ENCODE data around the gene XAGE3.
"Not testable (repeated sequence)": the region's sequence is repeated elsewhere in the genome, so short reads cannot be mapped to it uniquely, and the experiment has no call there.

XAGE3 gene

GRCh38 chrX:52852110-52852860 is 15.6 kb downstream of the XAGE3 start:
- no peak for DNase-seq (ENCODE audit: extremely low read depth, insufficient read length)
- TF ChIP-seq CTCF (IDR thresholded peaks at IDR 0.05; ENCODE audit: insufficient read depth, low read length, poor library complexity, severe bottlenecking) = no peak
- H3K27me3 ChIP-seq (replicated peaks; ENCODE audit: control insufficient read depth, insufficient read depth, low read length) = no peaks in the 10 kb centered on the region
- no peaks in the 10 kb centered on the region for H3K36me3 ChIP-seq (ENCODE audit: control insufficient read depth, insufficient read depth, low read length)
- H3K4me3 ChIP-seq (replicated peaks; ENCODE audit: low read depth, low read length) = no peak overlapping the region

- not testable (repeated sequence) for H3K4me3 ChIP-seq (replicated peaks; ENCODE audit: low read depth, low read length); DNase-seq (ENCODE audit: extremely low read depth, insufficient read length); H3K36me3 ChIP-seq (ENCODE audit: control insufficient read depth, insufficient read depth, low read length); H3K27me3 ChIP-seq (replicated peaks; ENCODE audit: control insufficient read depth, insufficient read depth, low read length)
Observed at GRCh38 chrX:52843619-52844018, 24.3 kb downstream of the XAGE3 start.

- Histone ChIP-seq H3K36me3 (ENCODE audit: control insufficient read depth, insufficient read depth, low read length) (no peaks in the 10 kb centered on the region), H3K27me3 (replicated peaks; ENCODE audit: control insufficient read depth, insufficient read depth, low read length) (no peaks in the 10 kb centered on the region), H3K4me3 (replicated peaks; ENCODE audit: low read depth, low read length) (no peak overlapping the region)
- TF ChIP-seq CTCF (IDR thresholded peaks at IDR 0.05; ENCODE audit: insufficient read depth, low read length, poor library complexity, severe bottlenecking) = no peak
- DNase-seq (ENCODE audit: extremely low read depth, insufficient read length) = no peak
Observed at GRCh38 chrX:52839137-52839536, 28.7 kb downstream of the XAGE3 start.

- H3K4me3 ChIP-seq (replicated peaks; ENCODE audit: low read depth, low read length) = no peak overlapping the region
- no peak for TF ChIP-seq CTCF (IDR thresholded peaks at IDR 0.05; ENCODE audit: insufficient read depth, low read length, poor library complexity, severe bottlenecking)
Observed at GRCh38 chrX:52830551-52830950, 37.3 kb downstream of the XAGE3 start.

GRCh38 chrX:52824608-52825007 is 43.3 kb downstream of the XAGE3 start:
- Histone ChIP-seq H3K36me3 (ENCODE audit: control insufficient read depth, insufficient read depth, low read length) (no peaks in the 10 kb centered on the region), H3K27me3 (replicated peaks; ENCODE audit: control insufficient read depth, insufficient read depth, low read length) (no peaks in the 10 kb centered on the region), H3K4me3 (replicated peaks; ENCODE audit: low read depth, low read length) (no peak overlapping the region)
- DNase-seq (ENCODE audit: extremely low read depth, insufficient read length) = no peak
- TF ChIP-seq CTCF (IDR thresholded peaks at IDR 0.05; ENCODE audit: insufficient read depth, low read length, poor library complexity, severe bottlenecking) = no peak

More at GRCh38 chrX:52830551-52830950, 37.3 kb downstream of the XAGE3 start:
- H3K36me3 ChIP-seq (ENCODE audit: control insufficient read depth, insufficient read depth, low read length) = no peaks in the 10 kb centered on the region
- no peak for DNase-seq (ENCODE audit: extremely low read depth, insufficient read length)
- H3K27me3 ChIP-seq (replicated peaks; ENCODE audit: control insufficient read depth, insufficient read depth, low read length) = no peaks in the 10 kb centered on the region

GRCh38 chrX:52821079-52821760 is 46.7 kb downstream of the XAGE3 start:
- Histone ChIP-seq H3K4me3 (replicated peaks; ENCODE audit: low read depth, low read length) (no peak overlapping the region), H3K27me3 (replicated peaks; ENCODE audit: control insufficient read depth, insufficient read depth, low read length) (no peaks in the 10 kb centered on the region), H3K36me3 (ENCODE audit: control insufficient read depth, insufficient read depth, low read length) (no peaks in the 10 kb centered on the region)
- TF ChIP-seq CTCF (IDR thresholded peaks at IDR 0.05; ENCODE audit: insufficient read depth, low read length, poor library complexity, severe bottlenecking) = no peak
- no peak for DNase-seq (ENCODE audit: extremely low read depth, insufficient read length)
